IMR-90 (cell line): Measurements from ENCODE around the gene GHR. TPM values are rescaled to one million over a fixed set of nuclear protein-coding genes. Genes with fewer than 3 reads are reported as not detected.

Source experiments
- ATAC-seq: fragments of 200-7000 bp; cut with Tn5 transposase; 2 replicates; pipeline ENCODE4 v1.9.1; 2020; ENCODE audit warnings: low read depth, mild to moderate bottlenecking, moderate library complexity
- BruUV-seq: library from RNA; stranded (reverse); fragments of 400-500 nt; replicated peaks from 2 replicates; lab custom pipeline; 2021; lab: Mats Ljungman, UMichigan
- CTCF ChIA-PET: fragments of 300-600 bp; formaldehyde crosslinking; extraction: SDS; loops from one replicate; lab custom pipeline; 2021; ENCODE audit warnings: antibody characterized with exemption; lab: Yijun Ruan, JAX
- POLR2A ChIA-PET: fragments of 300-600 bp; sonication (Branson Sonifier 250); formaldehyde crosslinking; loops from one replicate; lab custom pipeline; 2022; ENCODE audit warnings: antibody characterized with exemption; ENCODE audit not compliant: unreplicated experiment; lab: Charles Lee
- DNase-seq: peaks from one replicate; pipeline ENCODE4 v3.0.0; 2013
- H2AFZ ChIP-seq: replicated peaks from 2 replicates; pipeline ENCODE3; 2013; ENCODE audit warnings: low read length, mild to moderate bottlenecking; ENCODE audit not compliant: poor library complexity
- H2AK5ac ChIP-seq: 2 replicates; pipeline ENCODE4 v1.6.1; 2013; ENCODE audit warnings: low read depth, low read length, inconsistent platforms
- H2AK9ac ChIP-seq: replicated peaks from 2 replicates; pipeline ENCODE3; 2013; ENCODE audit warnings: mild to moderate bottlenecking, low read depth, low read length, moderate library complexity; ENCODE audit not compliant: poor library complexity
- H2BK120ac ChIP-seq: 2 replicates; pipeline ENCODE4 v1.6.1; 2013; ENCODE audit warnings: low read depth, low read length, inconsistent platforms
- H2BK15ac ChIP-seq: 3 replicates; pipeline ENCODE4 v1.6.1; 2013; ENCODE audit warnings: low read depth, low read length, inconsistent platforms
- H2BK20ac ChIP-seq: 2 replicates; pipeline ENCODE4 v1.6.1; 2013; ENCODE audit warnings: low read depth, mild to moderate bottlenecking, inconsistent platforms, low read length, moderate library complexity
- H2BK5ac ChIP-seq: 2 replicates; pipeline ENCODE4 v1.6.1; 2013; ENCODE audit warnings: mild to moderate bottlenecking, low read depth, low read length, inconsistent platforms; ENCODE audit not compliant: poor library complexity, severe bottlenecking
- H3K14ac ChIP-seq: replicated peaks from 2 replicates; pipeline ENCODE4 v1.6.1; 2013; ENCODE audit warnings: low read depth, low read length, inconsistent platforms
- H3K18ac ChIP-seq: 2 replicates; pipeline ENCODE4 v1.6.1; 2013; ENCODE audit warnings: low read depth, low read length, control low read depth
- H3K23ac ChIP-seq: 2 replicates; pipeline ENCODE4 v1.6.1; 2013; ENCODE audit warnings: low read depth, low read length, inconsistent platforms
- H3K27ac ChIP-seq: 2 replicates; pipeline ENCODE4 v1.5.1; 2013; ENCODE audit warnings: mild to moderate bottlenecking, control low read depth, low read length; ENCODE audit not compliant: insufficient read depth
- H3K27me3 ChIP-seq: 2 replicates; pipeline ENCODE4 v1.6.1; 2013; ENCODE audit warnings: low read length; ENCODE audit not compliant: control insufficient read depth, insufficient read depth
- H3K36me3 ChIP-seq: 2 replicates; pipeline ENCODE4 v1.6.1; 2013; ENCODE audit warnings: low read length, mixed read lengths; ENCODE audit not compliant: control insufficient read depth, insufficient read depth
- H3K4ac ChIP-seq: 2 replicates; pipeline ENCODE4 v1.6.1; 2013; ENCODE audit warnings: low read depth, low read length, inconsistent platforms
- H3K4me1 ChIP-seq: 2 replicates; pipeline ENCODE4 v1.6.1; 2013; ENCODE audit warnings: low read length, mixed read lengths; ENCODE audit not compliant: control insufficient read depth, insufficient read depth
- H3K4me2 ChIP-seq: 2 replicates; pipeline ENCODE4 v1.6.1; 2013; ENCODE audit warnings: low read depth, mild to moderate bottlenecking, control low read depth, low read length, moderate library complexity
- H3K4me3 ChIP-seq: 2 replicates; pipeline ENCODE4 v1.5.1; 2013; ENCODE audit warnings: low read depth, mild to moderate bottlenecking, control low read depth, low read length, moderate library complexity; ENCODE audit not compliant: insufficient read depth
- H3K56ac ChIP-seq: 2 replicates; pipeline ENCODE4 v1.6.1; 2013; ENCODE audit warnings: low read length, inconsistent platforms; ENCODE audit not compliant: insufficient read depth; ENCODE audit errors: extremely low read depth
- H3K79me1 ChIP-seq, 2 experiments: 2 replicates each; pipeline ENCODE4 v1.6.1; 2013; ENCODE audit warnings: low read length in 2 of 2, inconsistent platforms in 1 of 2, low read depth in 1 of 2
- H3K9ac ChIP-seq: 2 replicates; pipeline ENCODE4 v1.6.1; 2013; ENCODE audit warnings: low read depth, low read length, control low read depth
- H3K9me1 ChIP-seq: 2 replicates; pipeline ENCODE4 v1.6.1; 2013; ENCODE audit warnings: low read length, inconsistent platforms; ENCODE audit not compliant: insufficient read depth
- H3K9me3 ChIP-seq: 2 replicates; pipeline ENCODE4 v1.6.1; 2013; ENCODE audit warnings: low read length; ENCODE audit not compliant: control insufficient read depth, insufficient read depth
- H4K20me1 ChIP-seq: 2 replicates; pipeline ENCODE4 v1.6.1; 2013; ENCODE audit warnings: low read length, inconsistent platforms; ENCODE audit not compliant: insufficient read depth
- H4K5ac ChIP-seq: 2 replicates; pipeline ENCODE4 v1.6.1; 2013; ENCODE audit warnings: mild to moderate bottlenecking, low read depth, low read length, control low read depth
- H4K8ac ChIP-seq, 2 experiments: 2 replicates each; pipeline ENCODE4 v1.6.1; 2013; ENCODE audit warnings: low read depth in 2 of 2, low read length in 2 of 2, control low read depth in 1 of 2, inconsistent platforms in 1 of 2
- H4K91ac ChIP-seq: 2 replicates; pipeline ENCODE4 v1.6.1; 2013; ENCODE audit warnings: low read depth, low read length, inconsistent platforms; ENCODE audit not compliant: insufficient read depth
- CHD1 ChIP-seq: IDR thresholded peaks from 2 replicates; pipeline ENCODE4 v1.6.1; 2012; ENCODE audit warnings: low read depth, low read length, improper control_type of control experiment
- MAFK ChIP-seq: IDR thresholded peaks from 2 replicates; pipeline ENCODE4 v1.6.1; 2012; ENCODE audit warnings: low read depth, low read length, improper control_type of control experiment
- MAZ ChIP-seq: IDR thresholded peaks from 2 replicates; pipeline ENCODE4 v1.6.1; 2012; ENCODE audit warnings: low read depth, mild to moderate bottlenecking, low read length, improper control_type of control experiment, moderate library complexity, borderline replicate concordance
- NFE2L2 ChIP-seq: fragments of 150-350 bp; IDR thresholded peaks from 2 replicates; pipeline ENCODE4 v1.6.1; 2016; ENCODE audit warnings: low read depth, mild to moderate bottlenecking, low read length
- RCOR1 ChIP-seq: IDR thresholded peaks from 2 replicates; pipeline ENCODE4 v1.6.1; 2012; ENCODE audit warnings: mild to moderate bottlenecking, low read length, improper control_type of control experiment; ENCODE audit not compliant: insufficient replicate concordance
- WGBS, 2 experiments: methylation state at CpG; one replicate each; pipeline versions ENCODE4 v1.1.5 to v1.1.7; 2013; ENCODE audit warnings: missing lambda C conversion rate in 2 of 2; ENCODE audit not compliant: insufficient read length in 1 of 2; ENCODE audit errors: extremely low coverage in 2 of 2; 5-methylcytosine and 5-hydroxymethylcytosine counted together
- dilution Hi-C: fragments of 300-500 bp; cut with HindIII; formaldehyde crosslinking; loops from one replicate; pipeline ENCODE4 v1.14.3; 2018; ENCODE audit warnings: low sequenced_read_pairs; ENCODE audit not compliant: unreplicated experiment
- in situ Hi-C: fragments of 300-500 bp; cut with MboI; formaldehyde crosslinking; loops from 3 replicates; pipeline ENCODE4 v1.14.3; 2019; ENCODE audit warnings: low sequenced_read_pairs, inconsistent platforms, mixed read lengths
- intact Hi-C: fragments of 100-400 bp; cut with micrococcal nuclease; formaldehyde crosslinking; loops from 2 replicates; pipeline ENCODE4 v1.10.0; 2022
- polyA plus RNA-seq, 3 experiments: library from polyadenylated mRNA; depleted of rRNA; stranded (reverse); fragments of >200 nt; gene quantifications; 2 replicates each; pipeline ENCODE4 v1.2.3, GENCODE V29; 2012; ENCODE audit warnings: low replicate concordance in 1 of 3
- total RNA-seq: library from RNA; depleted of rRNA; stranded (reverse); fragments of >200 nt; gene quantifications from 2 replicates; pipeline ENCODE4 v1.2.3, GENCODE V29; 2012

GHR gene
- total and polyA plus RNA-seq, 2 of the 4 experiments (the other 2 are of a cell fraction): 0.36 to 1.1 TPM

DNA sequence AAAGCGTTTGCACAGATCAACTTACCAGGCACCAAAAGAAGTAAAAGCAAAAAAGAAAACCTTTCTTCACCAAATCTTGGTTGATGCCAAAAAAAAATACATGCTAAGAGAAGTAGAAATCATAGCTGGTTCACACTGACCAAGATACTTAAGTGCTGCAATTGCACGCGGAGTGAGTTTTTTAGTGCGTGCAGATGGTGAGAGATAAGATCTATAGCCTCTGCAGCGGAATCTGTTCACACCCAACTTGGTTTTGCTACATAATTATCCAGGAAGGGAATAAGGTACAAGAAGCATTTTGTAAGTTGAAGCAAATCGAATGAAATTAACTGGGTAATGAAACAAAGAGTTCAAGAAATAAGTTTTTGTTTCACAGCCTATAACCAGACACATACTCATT is 297.0 kb downstream of the GHR start:
- ChIA-PET CTCF (no interaction called here), POLR2A (no interaction called here)
- Histone ChIP-seq H4K8ac (no peak overlapping the region), H2BK15ac (no peak overlapping the region), H3K9me1 (no peaks in the 10 kb centered on the region), H2BK120ac (no peak overlapping the region), H3K27ac (no peak overlapping the region), H2AK5ac (no peak overlapping the region), H3K4me1 (no peaks in the 10 kb centered on the region), H4K20me1 (no peaks in the 10 kb centered on the region), H3K36me3 (no peaks in the 10 kb centered on the region), H2AK9ac (no peak overlapping the region), H2BK20ac (no peak overlapping the region), H3K79me1 (no peaks in the 10 kb centered on the region), H3K9me3 (no peaks in the 10 kb centered on the region), H3K27me3 (no peaks in the 10 kb centered on the region), H3K18ac (no peak overlapping the region), H3K4me3 (no peak overlapping the region), H3K56ac (no peak overlapping the region), H3K14ac (no peak overlapping the region), H3K9ac (no peak overlapping the region), H2BK5ac (no peak overlapping the region), H3K4ac (no peak overlapping the region), H4K91ac (no peak overlapping the region), H4K5ac (no peak overlapping the region), H3K4me2 (no peak overlapping the region), H2AFZ (no peak overlapping the region), H3K23ac (no peak overlapping the region)
- BruUV-seq: no TSS peak
- intact Hi-C loops (no loop called here), in situ Hi-C loops (no loop called here), dilution Hi-C loops (no loop called here)
- DNase-seq: no peak
- TF ChIP-seq NFE2L2: no peak
- no peak for TF ChIP-seq RCOR1
- no peak for TF ChIP-seq CHD1
- no peak for TF ChIP-seq MAFK
- no peak for TF ChIP-seq MAZ
- no CpG with 5 or more reads among the region's 6 CpGs for WGBS, 2 experiments
- no peak for ATAC-seq
